GM20000 (cell line): ENCODE data around the gene ASCL2.

Experiments
- DNase-seq: peaks from one replicate; pipeline ENCODE4 v3.0.0; 2012; ENCODE audit warnings: low spot score
- TF ChIP-seq, protein P1 (sequence below): IDR thresholded peaks from 2 replicates; pipeline ENCODE4 v1.5.1; 2012; ENCODE audit warnings: mild to moderate bottlenecking, control low read depth; ENCODE audit errors: extremely low read depth, missing control alignments

The ASCL2 gene

DNA sequence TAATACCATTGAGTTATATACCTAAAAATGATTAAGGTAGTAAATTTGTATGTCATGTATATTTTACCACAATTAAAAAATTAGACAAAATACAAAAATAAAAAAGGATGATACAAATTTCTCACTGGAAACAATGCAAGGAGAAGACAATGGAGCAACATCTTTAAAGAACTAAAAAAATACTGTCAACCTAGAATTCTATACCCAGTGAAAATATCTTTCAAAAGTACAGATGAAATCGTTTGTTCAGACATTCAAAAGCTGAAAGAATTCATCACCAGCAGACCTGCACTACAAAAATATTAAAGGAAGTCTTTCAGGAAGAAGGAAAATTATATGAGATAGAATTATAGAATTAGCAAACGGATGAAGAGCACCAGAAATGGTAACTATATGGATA is 9.8 kb upstream of the ASCL2 start:
- no peak for DNase-seq
- TF ChIP-seq, protein P1, sequence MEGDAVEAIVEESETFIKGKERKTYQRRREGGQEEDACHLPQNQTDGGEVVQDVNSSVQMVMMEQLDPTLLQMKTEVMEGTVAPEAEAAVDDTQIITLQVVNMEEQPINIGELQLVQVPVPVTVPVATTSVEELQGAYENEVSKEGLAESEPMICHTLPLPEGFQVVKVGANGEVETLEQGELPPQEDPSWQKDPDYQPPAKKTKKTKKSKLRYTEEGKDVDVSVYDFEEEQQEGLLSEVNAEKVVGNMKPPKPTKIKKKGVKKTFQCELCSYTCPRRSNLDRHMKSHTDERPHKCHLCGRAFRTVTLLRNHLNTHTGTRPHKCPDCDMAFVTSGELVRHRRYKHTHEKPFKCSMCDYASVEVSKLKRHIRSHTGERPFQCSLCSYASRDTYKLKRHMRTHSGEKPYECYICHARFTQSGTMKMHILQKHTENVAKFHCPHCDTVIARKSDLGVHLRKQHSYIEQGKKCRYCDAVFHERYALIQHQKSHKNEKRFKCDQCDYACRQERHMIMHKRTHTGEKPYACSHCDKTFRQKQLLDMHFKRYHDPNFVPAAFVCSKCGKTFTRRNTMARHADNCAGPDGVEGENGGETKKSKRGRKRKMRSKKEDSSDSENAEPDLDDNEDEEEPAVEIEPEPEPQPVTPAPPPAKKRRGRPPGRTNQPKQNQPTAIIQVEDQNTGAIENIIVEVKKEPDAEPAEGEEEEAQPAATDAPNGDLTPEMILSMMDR: no peak

DNA sequence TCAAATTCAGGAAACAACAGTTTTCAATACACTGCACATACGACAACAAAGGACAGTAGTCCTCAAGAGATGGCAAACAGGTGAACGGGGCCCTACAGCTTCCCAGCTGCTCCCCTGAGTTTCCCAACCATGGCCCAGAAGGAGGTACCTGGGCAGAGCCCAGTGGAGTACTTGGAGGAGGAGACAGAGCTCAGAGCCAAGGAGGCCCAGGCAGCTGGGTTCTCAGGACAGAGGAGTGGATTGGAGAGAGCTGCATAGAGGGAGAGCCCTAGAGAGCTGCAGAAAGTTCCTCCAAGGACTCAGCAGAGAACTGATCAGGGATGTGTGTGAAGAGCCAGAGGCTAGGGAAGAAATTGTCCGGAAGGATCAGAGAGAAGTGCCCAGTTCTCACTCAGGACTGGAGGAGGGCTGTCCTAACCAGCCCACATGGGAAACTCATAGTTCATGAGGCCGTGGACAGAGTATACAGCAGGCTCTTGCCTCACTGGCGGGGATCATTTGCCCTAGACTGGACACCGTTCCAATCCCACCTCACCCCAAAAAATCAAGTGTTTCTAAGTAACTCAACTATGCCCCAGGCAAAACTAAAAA is 7.6 kb upstream of the ASCL2 start:
- DNase-seq: no peak

DNA sequence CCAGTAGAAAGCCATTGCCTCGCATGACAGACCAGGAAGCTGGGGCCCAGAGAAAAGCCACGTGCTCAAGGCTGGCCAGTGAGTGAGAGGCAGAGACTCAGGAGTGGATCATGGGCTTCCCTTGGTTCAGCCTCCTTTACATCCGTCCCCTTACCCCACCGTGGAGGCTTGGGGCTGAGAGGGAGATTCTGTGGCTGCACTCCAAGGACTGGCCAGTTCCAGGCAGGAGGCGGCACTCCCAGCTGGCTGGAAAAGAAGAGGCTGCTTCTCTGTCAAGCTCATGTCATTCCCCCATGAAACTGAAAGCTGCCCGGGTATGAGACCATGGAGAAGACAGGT is 6.6 kb upstream of the ASCL2 start:
- no peak for DNase-seq
- TF ChIP-seq, protein P1: no peak

More for the DNA sequence above, 7.6 kb upstream of the ASCL2 start:
- TF ChIP-seq, protein P1: no peak

DNA sequence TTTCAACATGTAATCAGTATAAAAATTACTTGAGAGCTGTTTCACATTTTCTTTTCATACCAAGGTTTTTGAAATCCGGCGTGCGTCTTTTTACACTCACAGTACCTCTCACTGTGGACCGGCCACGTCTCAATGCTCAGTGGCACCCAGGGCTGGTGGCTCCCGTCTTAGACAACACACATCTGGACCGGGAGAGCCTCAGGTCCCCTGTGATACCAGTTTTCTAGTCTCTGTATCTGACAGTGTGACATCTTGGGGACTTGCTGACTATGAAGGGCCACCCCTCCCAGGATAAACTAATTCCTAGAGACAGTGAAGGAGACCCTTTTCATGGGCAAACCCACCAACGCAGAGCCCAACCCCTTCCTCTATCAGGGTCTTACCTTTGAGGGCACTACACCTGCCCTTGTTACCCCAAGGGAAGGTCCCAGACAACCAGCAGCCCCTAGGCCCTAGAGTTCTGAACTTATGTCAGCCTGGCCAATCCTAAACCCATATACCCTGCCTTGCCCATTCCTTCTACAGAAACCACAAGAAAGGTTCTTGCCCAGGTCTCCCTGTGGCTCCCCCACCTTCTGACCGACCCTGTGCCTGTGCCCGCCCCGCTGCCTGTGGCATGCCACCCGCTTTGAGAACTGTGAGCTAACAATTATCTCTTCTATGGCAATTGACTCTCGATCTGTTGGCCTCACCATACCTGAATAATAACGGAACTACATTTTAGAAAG is 6.1 kb upstream of the ASCL2 start:
- DNase-seq: no peak
- TF ChIP-seq, protein P1: no peak

DNA sequence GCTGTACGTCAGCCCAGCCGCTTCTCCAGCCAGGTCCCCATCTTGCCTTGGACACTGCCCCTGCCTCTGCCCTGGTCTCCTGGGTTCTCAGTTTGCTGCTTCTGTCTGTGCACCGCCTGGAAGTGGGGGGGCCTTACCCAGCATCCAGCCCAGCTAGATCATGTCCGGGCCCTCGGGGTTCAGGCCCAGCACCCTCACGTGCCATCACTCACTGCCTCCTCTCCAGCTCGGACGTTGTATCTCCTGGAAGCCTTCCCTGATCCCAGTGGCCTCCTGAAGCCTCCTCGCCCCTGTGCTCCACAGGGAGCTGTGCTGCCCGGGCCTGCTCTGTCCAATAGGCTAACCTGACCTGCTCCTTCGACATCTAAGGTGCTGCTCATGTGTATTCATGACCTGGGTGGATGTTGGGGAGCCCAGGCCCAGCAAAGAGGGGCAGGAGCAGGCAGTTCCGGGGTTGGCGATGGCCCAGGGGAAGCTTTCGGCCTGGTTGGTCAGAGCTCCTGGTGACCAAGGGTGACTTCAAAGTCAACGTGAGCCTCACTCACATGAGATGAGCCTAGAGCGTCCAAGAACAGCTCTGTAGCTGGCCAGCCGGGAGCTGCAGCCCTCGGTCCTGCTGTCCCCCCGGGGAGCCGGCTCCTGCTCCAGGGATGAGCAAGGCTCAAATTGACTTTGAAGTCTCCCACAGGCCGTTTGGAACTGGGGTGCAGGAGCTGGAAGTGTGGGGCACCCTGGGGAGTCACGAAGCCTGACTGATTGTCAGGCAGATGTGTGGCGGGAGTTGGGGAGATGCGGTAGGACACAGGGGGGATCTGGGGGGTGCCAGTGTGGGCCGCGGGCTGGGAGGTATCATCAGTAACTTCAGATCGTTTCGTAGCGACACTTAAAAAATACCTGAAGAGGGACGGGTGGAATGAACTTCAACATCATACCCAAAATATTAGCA is 5.2 kb upstream of the ASCL2 start:
- DNase-seq: no peak
- TF ChIP-seq, protein P1: no peak

DNA sequence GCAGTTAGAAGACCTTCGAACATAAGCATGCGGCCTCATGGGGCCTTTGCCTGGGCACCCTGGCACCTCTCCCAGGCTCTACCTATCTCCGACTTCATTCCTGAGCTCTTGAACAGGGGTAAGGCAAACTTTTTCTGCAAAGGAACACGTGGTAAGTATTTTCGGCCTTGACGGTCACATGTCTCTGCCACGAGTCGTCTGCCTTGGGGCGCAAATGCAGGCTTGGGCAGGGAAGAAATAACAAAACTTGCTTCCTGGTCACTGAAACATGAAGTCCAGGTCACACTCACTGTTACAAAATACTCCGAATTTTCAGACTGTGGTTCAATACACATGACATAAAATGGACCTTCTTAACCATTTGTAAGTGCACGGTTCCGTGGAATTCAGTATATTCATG is 3.4 kb upstream of the ASCL2 start:
- TF ChIP-seq, protein P1: no peak
- DNase-seq: no peak

DNA sequence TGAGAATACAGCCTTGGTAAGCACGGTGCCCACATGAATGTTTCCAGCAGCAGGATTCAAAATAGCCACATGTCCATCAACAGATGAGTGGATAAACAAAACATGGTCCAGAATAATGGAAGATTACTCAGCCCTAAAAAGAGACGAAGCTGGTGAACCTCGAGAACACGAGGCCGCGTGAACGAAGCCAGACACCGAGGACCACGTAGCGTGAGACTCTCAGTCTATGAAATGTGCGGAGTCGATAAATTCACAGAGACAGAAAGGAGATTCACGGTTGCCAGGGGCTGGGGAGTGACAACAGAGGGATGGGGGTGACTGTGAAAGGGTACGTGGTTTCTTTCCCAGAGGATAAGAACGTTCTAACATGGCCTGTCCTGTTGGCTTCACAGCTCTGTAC is 2.9 kb upstream of the ASCL2 start:
- DNase-seq: no peak

More for the DNA sequence above, 2.9 kb upstream of the ASCL2 start:
- TF ChIP-seq, protein P1: no peak
